Measurements from ENCODE around the gene ERGIC1.

ERGIC1 gene

DNA sequence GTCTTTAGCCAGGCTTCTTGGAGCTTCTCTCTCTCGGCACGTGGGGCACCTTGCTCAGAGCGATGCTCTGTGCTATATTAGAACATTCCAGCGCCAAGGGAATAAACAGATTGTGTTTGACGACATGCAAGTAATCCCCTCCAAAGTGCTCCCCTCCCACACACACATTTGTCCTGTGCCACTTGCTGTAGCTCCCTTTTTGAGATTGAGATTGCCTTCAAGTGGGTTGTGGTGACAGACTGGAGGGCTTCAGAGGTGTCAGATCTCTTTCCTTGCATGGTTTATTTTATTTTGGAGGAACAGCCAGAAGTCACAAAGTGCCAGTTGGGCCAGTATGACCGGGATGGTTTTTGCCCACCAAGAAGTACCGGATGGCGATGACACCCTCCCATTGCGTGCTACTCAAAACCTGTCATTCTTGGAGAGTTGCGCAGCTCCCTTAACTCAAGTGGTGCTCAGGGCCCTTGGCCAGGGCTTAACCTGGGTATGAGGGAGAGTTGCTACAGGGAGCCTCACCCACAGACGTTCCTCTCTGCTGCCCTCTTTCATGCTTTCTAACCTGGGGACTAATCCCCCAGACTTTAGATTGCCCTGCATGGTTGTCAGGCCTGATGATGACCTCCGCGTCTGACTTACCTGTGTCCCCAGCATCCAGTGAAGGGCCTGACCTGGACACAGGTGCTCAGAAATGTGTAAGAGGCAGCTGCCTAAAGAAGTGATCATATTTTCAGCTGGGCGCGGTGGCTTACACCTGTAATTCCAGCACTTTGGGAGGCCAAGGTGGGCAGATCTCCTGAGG lies 106.4 kb downstream of the ERGIC1 start:
- in situ Hi-C loops (cut with HindIII; ENCODE audit: low sequenced_read_pairs) = no loop called here

DNA sequence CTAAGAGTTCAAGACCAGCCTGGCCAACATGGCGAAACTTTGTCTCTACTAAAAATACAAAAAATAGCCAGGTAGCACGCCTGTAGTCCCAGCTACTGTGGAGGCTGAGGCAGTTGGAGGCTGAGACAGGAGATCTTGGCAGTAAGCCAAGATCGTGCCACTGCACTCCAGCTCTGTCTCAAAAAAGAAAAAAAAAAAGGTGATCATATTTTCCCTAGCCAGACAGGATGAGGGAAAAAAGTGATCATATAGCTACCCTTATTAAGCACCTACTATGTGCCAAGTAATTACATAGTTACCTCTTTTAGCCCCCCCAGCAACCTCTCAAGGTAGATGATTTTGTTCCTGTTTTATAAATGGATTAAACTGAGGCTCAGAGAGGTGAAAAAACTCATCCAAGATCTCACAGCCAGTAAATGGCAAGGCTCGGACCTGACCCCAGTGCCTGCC lies 107.0 kb downstream of the ERGIC1 start:
- in situ Hi-C loops (cut with HindIII; ENCODE audit: low sequenced_read_pairs) = no loop called here

DNA sequence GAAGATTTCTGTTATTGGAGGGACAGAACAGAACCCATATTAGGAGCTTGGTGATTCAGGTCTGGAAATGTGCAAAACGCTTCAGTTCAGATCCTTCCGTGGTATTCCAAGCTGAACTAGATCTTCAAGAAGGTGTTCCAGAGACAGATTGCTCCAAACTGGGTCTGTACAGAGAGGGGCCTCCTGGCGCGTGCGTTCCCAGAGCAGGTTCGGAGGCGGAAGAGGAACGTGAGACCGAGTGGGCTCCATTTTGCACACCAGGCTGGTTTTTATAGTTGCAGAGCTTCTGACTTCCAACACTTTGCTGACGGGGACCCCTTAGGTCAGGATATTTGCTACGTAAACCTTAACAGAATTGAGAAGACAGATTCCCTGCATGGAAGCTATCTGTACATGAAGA lies 108.5 kb downstream of the ERGIC1 start:
- in situ Hi-C loops (cut with HindIII; ENCODE audit: low sequenced_read_pairs) = no loop called here

DNA sequence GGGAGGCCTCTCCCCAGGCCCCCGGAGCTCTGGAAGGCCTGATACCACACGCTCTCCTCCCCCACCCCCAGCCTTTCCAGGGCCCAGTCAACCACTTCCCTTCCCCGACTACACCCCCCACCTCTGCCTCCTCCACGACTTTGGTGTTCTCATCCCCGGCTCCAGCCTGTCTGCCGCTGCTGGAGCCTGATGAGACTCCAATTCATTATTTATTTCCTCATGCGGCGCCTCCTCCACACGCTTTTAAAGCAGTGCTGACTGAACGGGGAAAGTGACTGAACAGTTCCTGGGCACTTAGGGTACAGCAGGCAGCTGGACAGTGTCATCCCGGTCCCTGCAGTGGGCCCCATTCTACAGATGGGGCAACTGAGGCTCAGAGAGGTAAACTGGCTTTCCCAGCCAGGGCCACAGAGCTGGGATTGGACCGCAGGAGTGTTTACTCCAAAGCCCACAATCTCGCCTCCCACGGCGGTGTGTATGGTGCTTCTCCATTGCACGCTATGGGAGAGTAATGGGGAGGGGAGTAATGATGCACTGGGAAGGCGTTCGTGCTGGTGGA lies 109.3 kb downstream of the ERGIC1 start:
- in situ Hi-C loops (cut with HindIII; ENCODE audit: low sequenced_read_pairs) = no loop called here

DNA sequence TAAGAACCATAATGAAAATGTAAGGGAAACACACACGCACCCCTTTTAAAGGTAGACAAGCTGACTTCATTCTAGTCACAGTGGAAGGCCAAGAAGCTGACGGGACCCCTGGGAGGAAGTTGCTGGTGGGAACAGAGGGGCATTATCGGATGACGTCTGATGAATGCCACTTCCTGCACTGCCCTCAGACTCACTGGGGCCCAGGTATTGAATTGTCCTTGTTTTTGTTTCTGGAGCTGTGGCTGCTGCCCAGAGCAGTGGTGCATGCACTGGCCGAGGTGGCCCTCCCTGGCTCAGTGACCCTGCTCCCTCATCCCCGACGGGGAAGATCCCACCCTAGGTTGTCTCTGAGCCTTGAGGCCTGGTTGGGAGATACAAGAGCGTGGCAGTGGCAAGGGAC lies 109.9 kb downstream of the ERGIC1 start:
- in situ Hi-C loops (cut with HindIII; ENCODE audit: low sequenced_read_pairs) = no loop called here

DNA sequence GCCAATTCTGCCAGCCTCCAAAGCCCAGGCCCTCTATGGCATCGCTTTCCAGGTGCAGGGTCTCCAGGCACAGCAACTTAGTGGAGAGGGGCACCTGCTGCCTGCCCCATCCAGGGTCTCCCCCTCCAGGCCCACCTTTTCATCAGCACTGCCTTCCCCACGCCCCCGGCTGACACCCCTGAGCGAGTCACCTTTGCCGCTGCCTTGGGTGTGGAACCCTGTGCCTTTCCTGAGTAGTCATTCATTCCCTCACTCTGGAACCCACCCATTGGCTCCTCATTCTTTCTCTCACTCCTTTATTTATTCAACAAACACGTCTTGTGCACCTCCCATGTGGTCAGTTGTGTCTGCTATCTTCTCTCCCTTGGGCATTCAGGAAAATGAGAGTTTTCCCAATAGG lies 110.7 kb downstream of the ERGIC1 start:
- in situ Hi-C loops (cut with HindIII; ENCODE audit: low sequenced_read_pairs) = no loop called here

DNA sequence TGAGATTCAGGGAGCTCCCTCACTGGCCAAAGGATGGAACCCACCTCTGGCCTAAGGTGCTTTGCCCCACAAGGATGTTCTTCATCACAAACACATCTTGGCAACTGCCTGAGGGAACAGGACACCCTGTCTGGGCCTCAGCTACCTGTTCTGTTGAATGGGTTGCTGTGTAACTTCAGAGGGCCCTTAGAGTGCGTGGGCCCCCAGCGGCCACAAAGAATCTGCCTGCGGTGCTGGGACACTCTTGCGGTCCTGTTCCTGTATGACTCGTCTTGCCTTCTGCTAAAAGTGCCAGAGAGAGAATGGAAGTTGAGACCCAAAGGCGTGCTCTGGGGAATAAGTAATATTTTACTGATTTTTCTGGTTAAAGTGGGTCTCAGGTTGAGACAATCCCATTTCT lies 111.1 kb downstream of the ERGIC1 start:
- in situ Hi-C loops (cut with HindIII; ENCODE audit: low sequenced_read_pairs) = no loop called here

DNA sequence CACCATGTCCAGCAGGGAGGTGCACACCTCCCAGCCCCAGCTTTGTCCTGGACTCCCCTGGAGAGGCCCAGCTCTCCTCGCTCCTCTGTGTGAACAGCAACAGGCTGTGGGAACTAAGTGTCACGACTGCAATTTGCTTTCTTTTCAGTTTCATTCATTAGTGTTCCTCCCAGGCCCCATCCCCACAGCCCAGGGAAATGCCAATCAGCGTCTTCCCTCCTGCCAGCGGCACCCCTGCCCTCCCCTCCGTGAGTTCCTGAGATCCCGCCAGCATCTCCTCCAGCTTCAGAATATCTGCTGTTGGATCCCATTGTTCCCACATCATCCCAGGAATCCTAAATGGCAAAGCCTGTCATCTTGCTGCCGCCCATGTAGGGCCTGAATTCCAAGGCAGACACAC lies 112.1 kb downstream of the ERGIC1 start:
- in situ Hi-C loops (cut with HindIII; ENCODE audit: low sequenced_read_pairs) = no loop called here

DNA sequence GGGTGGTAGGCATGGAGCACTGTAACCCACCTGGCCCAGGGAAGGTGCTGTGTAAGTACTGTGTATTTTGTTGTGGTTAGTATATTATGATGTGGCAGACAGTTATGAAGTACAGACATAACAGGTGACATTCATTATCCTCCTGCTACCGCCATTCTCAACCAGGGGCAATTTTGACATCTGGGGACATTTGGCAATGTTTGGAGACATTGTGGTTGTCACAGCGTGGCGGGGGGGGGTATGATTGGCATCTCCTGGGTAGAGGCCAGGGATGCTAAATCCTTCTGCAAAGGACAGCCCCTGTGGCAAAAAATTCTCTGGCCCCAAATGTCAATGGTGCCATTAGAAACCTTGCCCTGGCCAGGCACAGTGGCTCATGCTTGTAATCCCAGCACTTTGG lies 115.4 kb downstream of the ERGIC1 start:
- in situ Hi-C loops (cut with HindIII; ENCODE audit: low sequenced_read_pairs) = no loop called here

DNA sequence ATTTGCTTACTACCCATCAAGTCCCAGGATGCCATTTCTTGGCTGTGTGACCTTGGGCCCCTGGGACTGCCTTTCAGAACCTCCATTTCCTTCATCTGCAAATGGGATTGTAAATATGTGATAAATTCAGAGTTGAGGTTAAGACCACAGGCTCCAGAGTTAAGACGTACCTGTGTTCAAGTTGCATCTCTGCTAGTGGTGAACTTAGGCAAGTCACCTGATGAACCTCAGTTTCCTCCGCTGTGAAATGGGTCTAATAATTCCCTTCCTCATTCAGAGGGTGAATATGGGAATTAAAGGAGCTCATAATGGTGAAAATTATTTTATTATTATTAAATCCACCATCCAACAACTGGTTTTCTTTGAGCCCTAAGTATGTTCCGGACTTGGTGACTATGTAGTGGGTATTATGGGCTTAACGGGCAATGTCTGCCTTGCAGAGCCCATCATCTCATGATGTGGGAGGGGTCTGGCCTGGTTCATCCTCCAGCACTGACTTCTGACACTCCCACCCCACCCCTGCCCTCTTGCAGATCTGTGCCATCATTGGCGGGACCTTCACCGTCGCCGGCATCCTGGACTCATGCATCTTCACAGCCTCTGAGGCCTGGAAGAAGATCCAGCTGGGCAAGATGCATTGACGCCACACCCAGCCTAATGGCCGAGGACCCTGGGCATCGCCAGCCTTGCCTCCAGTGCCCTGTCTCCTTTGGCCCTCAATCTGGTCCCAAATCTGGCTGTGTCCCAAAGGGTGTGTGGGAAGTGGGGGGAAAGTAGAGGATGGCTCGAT lies 116.3 kb downstream of the ERGIC1 start:
- in situ Hi-C loops (cut with HindIII; ENCODE audit: low sequenced_read_pairs) = no loop called here

DNA sequence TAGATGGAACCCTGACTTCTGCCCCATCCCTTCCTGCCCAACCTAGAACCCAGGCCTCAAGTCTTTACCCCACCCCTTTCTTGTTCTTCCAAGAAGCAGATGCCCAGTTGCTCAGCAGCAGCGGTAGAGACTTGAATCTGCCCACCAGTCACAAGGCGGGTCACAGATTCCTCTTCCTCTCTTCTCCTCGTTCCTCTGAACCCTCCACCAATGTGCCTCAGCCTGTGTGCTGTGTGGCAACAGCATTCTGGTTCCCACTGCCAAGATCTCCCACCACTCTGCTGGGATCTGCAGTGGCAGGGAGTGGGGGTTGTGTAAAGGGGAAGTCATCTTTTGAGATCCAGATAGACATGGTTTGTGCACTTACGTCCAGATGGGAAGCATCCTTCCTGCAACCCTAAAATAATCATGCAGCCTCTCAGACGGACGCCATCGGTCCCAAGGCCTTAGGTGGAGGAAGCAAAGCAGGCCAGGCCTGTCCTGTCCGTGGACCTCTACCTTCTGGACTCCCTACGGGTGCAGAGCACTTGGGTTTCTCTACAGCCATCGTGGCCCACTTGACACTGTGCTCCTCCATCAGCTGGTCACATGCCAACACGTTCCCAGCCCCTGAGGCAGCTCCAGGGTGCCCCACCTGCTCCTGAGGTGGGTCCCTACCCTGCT lies 117.5 kb downstream of the ERGIC1 start:
- in situ Hi-C loops (cut with HindIII; ENCODE audit: low sequenced_read_pairs) = no loop called here

DNA sequence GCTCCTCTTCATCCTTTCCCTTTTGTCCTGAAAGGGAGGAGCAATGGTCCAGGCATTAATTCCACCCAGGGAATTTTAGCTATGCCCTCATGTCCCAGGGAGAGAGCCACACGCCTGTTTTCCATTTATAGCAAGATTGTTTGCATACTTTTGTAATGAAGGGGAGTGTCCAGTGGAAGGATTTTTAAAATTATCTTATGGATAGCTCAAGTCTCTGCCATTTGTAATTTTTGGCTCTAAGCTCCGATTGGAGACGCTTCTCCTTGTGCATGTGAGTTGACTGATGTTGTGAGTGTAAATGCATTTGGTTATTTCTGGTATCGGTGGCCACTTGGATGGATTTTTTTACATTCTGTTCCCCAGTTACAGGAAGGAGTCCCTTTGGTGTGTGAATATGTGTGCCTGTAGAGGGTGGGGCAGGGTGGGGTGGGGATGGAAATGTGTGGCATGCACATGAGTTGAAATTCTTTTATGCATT lies 118.0 kb downstream of the ERGIC1 start:
- in situ Hi-C loops (cut with HindIII; ENCODE audit: low sequenced_read_pairs) = no loop called here

DNA sequence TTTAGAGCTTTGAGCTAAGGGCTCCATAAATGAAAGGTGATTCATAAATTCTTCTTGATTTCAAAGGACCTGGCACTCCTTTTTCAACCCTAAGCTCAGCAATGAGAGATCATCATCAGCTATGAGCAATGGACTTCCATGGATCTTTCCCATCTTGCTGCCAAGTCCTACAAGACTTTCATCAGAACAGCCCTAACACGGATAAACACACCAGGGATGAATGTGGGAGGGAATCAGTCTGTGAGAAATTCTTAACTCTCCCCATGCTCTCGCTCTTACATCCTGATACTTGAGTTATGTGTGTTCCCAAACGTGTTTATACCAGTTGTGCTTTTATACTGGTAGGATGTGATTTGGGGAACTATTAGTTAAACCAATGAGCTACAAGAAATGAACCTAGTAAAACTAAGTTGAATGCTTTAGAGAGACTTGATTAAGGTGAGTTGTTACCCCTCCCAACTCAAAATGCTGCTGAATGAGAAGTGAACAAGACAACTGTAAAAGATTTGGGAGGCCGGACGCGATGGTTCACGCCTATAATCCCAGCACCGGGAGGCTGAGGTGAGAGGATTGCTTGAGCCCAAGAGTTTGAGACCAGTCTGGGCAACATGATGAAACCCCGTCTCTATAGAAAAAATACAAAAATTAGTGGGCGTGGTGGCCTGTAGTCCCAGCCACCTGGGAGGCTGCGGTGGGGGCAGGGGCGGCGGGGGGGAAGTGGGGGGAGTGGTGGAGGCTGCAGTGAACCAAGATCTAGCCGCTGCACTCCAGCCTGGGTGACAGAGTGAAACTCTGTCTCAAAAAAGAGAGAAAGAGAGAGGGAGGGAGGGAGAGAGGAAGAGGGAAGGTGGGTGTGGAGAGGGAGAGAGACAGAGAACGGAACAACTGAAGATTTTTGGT lies 120.0 kb downstream of the ERGIC1 start:
- in situ Hi-C loops (cut with HindIII; ENCODE audit: low sequenced_read_pairs) = no loop called here

DNA sequence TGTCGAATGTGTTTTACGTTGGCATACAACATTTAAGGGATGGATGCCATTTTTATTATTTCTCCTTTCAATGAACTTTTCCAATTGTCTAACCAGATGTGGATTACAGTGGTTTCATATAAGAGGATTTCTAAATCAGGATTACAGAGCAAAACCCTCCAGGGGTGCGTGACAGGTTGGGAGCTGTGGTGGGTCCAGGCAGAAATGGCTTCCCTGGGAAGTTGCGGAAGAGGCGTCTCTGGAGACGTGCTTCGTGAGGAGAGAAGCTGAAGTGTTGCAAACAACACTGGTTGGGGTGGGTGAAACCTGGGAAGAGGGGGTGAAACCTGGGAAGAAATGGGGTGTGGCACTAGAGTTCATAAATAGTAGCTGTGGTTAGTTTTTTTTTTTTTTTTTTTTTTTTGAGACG lies 120.7 kb downstream of the ERGIC1 start:
- in situ Hi-C loops (cut with HindIII; ENCODE audit: low sequenced_read_pairs) = no loop called here

DNA sequence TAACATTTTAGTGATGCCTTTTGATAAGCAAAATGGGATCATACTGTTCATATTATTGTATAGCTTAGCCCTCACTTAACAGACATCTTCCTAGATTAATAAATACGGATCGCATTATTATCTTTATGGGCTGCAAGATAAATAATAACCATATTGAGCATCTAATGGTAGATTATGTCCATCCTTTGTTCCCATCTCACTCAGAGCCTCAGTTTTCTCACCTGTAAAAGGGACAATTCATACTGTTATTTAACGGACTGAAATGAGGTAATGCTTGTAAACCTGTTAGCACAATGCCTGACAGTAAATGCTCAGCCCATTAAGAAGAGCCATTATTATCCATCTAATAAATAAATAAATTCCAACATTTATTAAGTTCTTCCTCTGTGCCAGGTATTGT lies 122.2 kb downstream of the ERGIC1 start:
- in situ Hi-C loops (cut with HindIII; ENCODE audit: low sequenced_read_pairs) = no loop called here

DNA sequence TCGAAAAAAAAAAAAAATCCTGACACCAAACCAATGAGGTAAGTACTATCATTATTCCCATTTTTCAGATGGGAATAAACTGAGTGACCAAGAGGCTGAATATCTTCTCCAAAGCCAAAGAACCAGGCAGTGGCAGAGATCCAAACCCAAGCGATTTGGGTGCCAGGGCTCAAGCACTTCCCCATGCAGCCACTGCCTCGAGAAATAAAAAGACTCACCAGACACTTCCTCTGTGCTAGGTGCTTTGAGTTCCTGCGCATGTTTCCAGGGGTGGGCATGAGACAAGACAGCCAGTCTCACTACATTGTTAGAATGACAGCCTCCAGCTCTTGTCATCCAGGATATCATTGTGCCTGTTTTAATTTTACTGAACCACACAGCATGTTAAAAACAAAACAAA lies 122.9 kb downstream of the ERGIC1 start:
- in situ Hi-C loops (cut with HindIII; ENCODE audit: low sequenced_read_pairs) = no loop called here

DNA sequence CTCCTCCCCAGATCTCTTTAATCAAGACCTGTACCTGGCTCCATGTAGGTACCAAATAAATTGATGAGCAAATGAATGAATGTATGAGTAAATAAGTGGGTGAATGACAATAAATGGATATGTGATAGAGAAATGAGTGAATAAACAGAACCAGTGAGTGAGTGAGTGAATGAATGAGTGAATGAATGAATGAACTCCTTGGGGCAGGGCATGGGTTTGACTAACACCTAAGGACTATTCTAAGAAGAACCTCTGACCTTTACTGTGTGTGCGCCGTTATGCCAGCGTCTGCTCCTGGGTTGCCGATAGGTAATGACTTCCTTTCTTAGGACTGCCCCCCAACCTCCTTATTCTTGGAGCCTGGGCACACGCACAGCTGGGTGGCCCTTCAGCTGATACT lies 123.4 kb downstream of the ERGIC1 start:
- in situ Hi-C loops (cut with HindIII; ENCODE audit: low sequenced_read_pairs) = no loop called here

DNA sequence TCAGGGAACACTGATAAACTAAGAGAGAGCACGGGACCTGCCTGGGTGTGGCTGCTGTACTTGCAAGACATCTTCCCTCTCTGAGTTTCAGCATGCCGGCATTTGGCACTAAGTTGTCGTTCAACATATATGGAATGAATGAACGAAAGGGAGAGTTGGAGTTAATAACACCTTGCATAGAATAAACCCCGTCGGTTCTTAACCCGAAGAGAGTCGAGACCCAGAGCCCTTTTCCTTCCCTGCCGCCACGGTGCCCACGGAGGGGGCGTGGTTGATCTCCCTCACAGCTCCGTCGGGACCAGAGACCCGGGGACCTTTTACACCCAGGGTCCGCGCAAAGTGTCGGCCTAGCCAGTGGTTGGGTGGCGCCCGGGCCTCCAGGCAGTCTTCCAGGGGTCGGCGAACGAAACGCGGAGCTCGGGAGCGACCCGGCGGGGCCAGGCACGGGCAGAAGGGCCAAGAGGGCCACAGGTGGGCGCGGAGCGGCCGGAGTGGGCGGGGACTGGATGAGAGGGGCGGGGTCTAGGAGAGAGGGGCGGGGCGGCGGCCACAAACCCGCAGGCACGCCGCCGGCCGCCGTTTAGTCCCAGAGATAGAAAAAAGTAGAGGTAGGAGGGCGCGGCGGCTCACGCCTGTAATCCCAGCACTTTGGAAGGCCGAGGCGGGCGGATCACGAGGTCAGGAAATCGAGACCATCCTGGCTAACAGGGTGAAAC lies 124.4 kb downstream of the ERGIC1 start:
- in situ Hi-C loops (cut with HindIII; ENCODE audit: low sequenced_read_pairs) = no loop called here
